Esophagus (tissue), 2 donors: ENCODE data around the gene WDR43. TPM values are rescaled to one million over a fixed set of nuclear protein-coding genes. Genes with fewer than 3 reads are reported as not detected.

ENCODE experiments used
- H3K27ac ChIP-seq, 2 donors: one replicate each; pipeline ENCODE4 v1.5.1; 2013; ENCODE audit warnings: low read depth in 2 of 2, mild to moderate bottlenecking in 2 of 2, inconsistent platforms in 1 of 2, low read length in 1 of 2, moderate library complexity in 1 of 2
- H3K27me3 ChIP-seq, 2 donors: one replicate each; pipeline ENCODE4 v1.6.1; 2013; ENCODE audit warnings: low read length in 2 of 2, control low read depth in 1 of 2, mild to moderate bottlenecking in 1 of 2; ENCODE audit not compliant: insufficient read depth in 2 of 2, control insufficient read depth in 1 of 2
- H3K36me3 ChIP-seq, 2 donors: one replicate each; pipeline ENCODE4 v1.6.1; 2013; ENCODE audit warnings: low read length in 1 of 2; ENCODE audit not compliant: control insufficient read depth in 2 of 2, insufficient read depth in 2 of 2
- H3K4me1 ChIP-seq, 2 donors: one replicate each; pipeline ENCODE4 v1.6.1; 2013; ENCODE audit warnings: low read length in 1 of 2; ENCODE audit not compliant: control insufficient read depth in 2 of 2, insufficient read depth in 2 of 2
- H3K4me3 ChIP-seq, 2 donors: one replicate each; pipeline ENCODE4 v1.5.1; 2013; ENCODE audit warnings: low read length in 2 of 2, mild to moderate bottlenecking in 2 of 2, low read depth in 1 of 2, moderate library complexity in 1 of 2
- H3K9me3 ChIP-seq, 2 donors: one replicate each; pipeline ENCODE4 v1.6.1; 2013; ENCODE audit warnings: mild to moderate bottlenecking in 2 of 2, low read depth in 1 of 2, low read length in 1 of 2, moderate library complexity in 1 of 2; ENCODE audit not compliant: control insufficient read depth in 2 of 2, insufficient read depth in 1 of 2
- WGBS, 2 donors: extraction: QIAGEN DNeasy Blood & Tissue Kit; methylation state at CpG; one replicate each; pipeline ENCODE4 v1.1.7; 2013; 5-methylcytosine and 5-hydroxymethylcytosine counted together
- polyA plus RNA-seq, 2 donors: library from polyadenylated mRNA; stranded (reverse); fragments of 200-250 nt; gene quantifications; one replicate each; pipeline ENCODE4 v1.2.3, GENCODE V29; 2013
- donor health status: healthy with polysubstance abuse.
- donor health status: Bipolar disorder and iron deficiency.

WDR43 gene
- polyA plus RNA-seq, 2 donors, result 8.1 to 18.7 TPM

DNA sequence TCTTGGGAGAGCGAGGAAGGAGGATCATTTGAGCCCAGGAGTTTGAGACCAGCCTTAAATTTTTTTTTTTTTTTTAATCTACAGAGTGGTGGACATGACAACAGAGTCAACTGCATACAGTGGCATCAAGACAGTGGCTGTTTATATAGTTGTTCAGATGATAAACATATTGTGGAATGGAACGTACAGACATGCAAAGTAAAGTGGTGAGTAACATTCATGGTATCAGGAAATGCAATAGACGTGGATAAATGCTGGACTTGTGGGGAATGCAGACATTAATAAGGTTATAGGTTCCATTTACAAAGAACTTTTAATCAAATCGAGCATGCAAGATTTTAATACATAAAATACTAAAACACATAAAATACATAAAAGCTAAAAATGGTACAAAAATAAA is 11.9 kb downstream of the WDR43 start:
- no peak overlapping the region for H3K27ac ChIP-seq
- H3K4me3 ChIP-seq, result no peak overlapping the region
- no peaks in the 10 kb centered on the region for H3K9me3 ChIP-seq
- 88 to 93% methylated on average over 4 of the region's 4 CpGs for WGBS, 2 donors
- H3K4me1 ChIP-seq, result no peaks in the 10 kb centered on the region
- peaks cover 10 to 14% of the 10 kb centered on the region in 2 donors for H3K36me3 ChIP-seq
- no peaks in the 10 kb centered on the region for H3K27me3 ChIP-seq

DNA sequence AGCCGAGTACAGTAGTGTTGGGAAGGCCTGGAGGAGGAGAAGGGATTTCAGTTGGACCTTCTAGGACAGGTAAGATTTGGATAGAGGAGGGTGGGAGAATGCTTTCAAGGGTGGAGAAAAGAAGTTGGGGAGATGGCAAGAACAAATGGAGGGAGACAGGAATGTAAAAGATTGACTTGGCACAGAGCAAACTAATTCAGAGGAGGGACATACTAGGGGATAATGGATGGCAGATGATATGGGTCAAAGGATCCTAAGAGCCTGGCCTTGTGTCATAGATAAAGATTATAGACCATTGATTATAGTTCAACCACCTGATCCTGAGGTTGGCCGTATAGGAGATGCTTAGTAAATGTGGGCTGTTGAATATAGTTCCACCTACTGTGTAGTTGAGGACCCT is 12.4 kb downstream of the WDR43 start:
- Histone ChIP-seq H3K36me3 (peaks cover 10 to 14% of the 10 kb centered on the region in 2 donors), H3K4me1 (no peaks in the 10 kb centered on the region), H3K27ac (no peak overlapping the region), H3K27me3 (no peaks in the 10 kb centered on the region), H3K4me3 (no peak overlapping the region), H3K9me3 (no peaks in the 10 kb centered on the region)
- 93 to 94% methylated on average over 2 of the region's 2 CpGs for WGBS, 2 donors

DNA sequence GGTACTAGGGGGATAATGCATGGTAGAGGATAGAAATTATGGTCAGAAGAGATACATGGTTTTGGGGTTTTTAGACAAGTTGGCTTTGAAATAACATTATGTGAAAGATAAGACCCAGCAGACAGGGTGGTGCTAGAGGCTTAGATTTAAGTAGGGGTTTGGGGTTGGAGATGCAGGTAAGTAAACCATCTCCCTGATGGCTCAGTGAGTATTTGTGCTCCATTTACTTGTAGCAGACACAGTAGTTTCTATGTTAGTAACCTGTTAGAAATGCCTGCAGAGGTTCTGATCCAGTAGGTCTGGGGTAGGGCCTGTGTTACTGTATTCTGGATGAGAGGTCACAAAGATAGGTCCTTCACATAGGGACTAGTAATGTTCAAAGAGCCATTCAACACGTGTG is 13.7 kb downstream of the WDR43 start:
- WGBS, 2 donors, result 13 to 38% methylated on average over 1 of the region's 1 CpG
- Histone ChIP-seq H3K27me3 (no peaks in the 10 kb centered on the region), H3K4me1 (no peaks in the 10 kb centered on the region), H3K27ac (no peak overlapping the region), H3K36me3 (peaks cover 6 to 14% of the 10 kb centered on the region in 2 donors), H3K9me3 (no peaks in the 10 kb centered on the region), H3K4me3 (no peak overlapping the region)

DNA sequence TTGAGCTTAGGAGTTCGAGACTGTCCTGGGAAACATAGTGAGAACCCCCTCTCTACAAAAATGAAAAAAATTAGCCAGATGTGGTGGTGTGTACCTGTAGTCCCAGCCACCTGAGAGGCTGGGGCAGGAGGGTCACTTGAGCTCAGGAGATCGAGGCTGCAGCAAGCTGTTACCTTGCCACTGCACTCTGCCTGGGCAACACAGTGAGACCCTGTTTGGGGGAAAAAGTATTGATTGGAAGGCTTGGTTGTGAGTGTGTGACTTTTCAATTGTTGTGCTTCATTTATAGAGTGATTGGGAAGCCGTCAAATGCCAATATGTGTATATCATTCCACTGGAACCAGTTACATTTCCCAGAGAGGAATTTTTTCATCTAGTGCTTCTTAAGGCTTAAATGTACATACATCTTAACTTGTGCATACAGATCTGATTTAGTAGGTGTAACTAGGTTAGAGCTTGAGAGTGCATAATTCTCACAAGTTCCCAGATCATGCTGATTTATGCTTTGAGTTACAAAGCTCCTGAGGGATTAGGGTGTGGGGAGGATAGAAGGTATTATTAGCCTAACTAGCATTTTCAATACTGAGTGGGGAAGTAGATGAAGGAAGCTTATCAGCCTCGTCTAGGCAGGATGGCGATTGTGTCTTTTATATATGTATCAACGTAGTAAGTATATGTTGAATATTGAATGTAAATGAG is 15.3 kb downstream of the WDR43 start:
- no peaks in the 10 kb centered on the region for H3K27me3 ChIP-seq
- H3K4me1 ChIP-seq, result no peaks in the 10 kb centered on the region
- no peak overlapping the region for H3K27ac ChIP-seq
- peaks cover 11 to 16% of the 10 kb centered on the region in 2 donors for H3K36me3 ChIP-seq
- H3K9me3 ChIP-seq, result no peaks in the 10 kb centered on the region
- WGBS, 2 donors, result 84 to 88% methylated on average over 6 of the region's 6 CpGs
- H3K4me3 ChIP-seq, result no peak overlapping the region

DNA sequence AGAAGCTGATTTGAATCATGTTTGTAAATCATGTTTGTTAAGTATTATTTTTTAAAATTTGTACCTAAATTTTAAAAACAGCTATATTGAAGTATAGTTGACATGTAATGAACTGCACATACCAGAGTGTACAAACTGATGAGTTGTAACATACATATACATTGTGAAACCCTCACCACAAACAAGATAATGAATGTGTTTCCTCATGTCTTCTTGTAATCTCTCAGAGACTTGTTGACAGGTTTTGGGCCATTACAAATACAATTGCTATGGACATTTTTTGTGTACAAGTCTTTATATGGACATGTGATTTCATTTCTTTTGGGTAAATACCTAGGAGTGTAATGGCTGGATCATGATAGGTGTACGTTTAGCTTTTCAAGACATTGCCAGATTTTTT is 21.5 kb downstream of the WDR43 start:
- Histone ChIP-seq H3K4me1 (no peaks in the 10 kb centered on the region), H3K9me3 (no peaks in the 10 kb centered on the region), H3K27me3 (no peaks in the 10 kb centered on the region), H3K36me3 (peaks cover 4 to 5% of the 10 kb centered on the region in 2 donors), H3K27ac (no peak overlapping the region), H3K4me3 (no peak overlapping the region)
- 81 to 94% methylated on average over 1 of the region's 1 CpG for WGBS, 2 donors

DNA sequence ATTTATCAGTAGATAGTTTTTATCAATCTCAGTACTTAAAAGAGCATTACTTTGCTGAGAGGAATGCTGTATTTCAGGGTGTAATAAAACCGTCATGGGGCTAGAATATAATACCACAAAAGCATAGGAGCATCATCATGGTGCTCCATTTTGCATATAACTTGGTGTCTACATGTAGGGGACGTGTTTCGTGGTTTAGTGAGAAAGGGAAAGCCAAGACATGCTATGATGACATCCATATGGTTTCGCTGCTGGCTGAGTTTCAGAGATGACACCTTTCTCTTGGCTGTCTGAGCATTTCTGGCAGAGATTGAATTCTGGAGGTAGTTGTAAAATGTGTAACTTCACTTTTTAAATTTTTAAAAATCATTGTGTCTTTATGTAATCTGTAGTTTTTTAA is 32.4 kb downstream of the WDR43 start:
- no peak overlapping the region for H3K27ac ChIP-seq
- no peaks in the 10 kb centered on the region for H3K27me3 ChIP-seq
- no peaks in the 10 kb centered on the region for H3K9me3 ChIP-seq
- no peaks in the 10 kb centered on the region for H3K4me1 ChIP-seq
- no peak overlapping the region for H3K4me3 ChIP-seq
- peaks cover 5 to 6% of the 10 kb centered on the region in 2 donors for H3K36me3 ChIP-seq
- 85 to 94% methylated on average over 4 of the region's 4 CpGs for WGBS, 2 donors

DNA sequence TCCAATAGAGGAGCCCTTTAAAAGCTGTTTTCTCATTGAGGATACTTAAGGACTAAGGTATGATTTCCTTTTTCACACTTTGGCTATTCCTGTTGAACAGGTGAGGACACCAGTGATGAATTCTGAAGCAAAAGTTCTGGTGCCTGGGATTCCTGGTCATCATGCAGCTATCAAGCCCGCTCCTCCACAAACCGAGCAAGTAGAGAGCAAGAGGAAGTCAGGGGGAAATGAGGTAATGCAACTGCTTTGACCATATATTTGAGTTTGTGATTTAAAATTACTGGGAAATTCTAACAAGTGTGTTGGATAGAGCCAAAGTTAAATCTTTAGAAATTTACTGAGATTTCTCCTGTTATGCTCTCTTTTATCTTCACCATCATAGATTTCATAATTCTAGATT is 33.0 kb downstream of the WDR43 start:
- H3K27ac ChIP-seq, result no peak overlapping the region
- H3K27me3 ChIP-seq, result no peaks in the 10 kb centered on the region
- H3K4me1 ChIP-seq, result no peaks in the 10 kb centered on the region
- H3K36me3 ChIP-seq, result peaks cover 5 to 6% of the 10 kb centered on the region in 2 donors
- H3K9me3 ChIP-seq, result no peaks in the 10 kb centered on the region
- no peak overlapping the region for H3K4me3 ChIP-seq
- WGBS, 2 donors, result 88 to 90% methylated on average over 2 of the region's 2 CpGs

DNA sequence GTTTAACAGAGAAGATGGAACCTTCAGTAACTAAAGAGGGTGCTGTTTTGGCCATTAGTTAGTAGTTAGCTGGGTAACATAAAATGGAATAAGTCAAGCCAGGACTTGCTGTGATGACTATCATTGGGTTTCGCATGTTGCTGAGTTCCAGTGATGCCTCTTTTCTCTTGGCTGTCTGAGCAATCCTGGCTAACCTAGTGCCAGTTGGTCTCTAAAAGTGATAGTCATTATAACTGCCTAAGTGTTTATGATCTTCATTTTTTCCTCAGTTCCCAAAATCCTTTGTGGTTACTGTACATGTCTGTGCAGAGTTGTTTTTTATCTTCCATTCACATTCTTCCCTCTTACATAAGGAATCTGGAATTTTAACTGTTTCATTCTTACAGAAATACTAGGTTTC is 33.4 kb downstream of the WDR43 start:
- no peaks in the 10 kb centered on the region for H3K9me3 ChIP-seq
- WGBS, 2 donors, result 48 to 65% methylated on average over 1 of the region's 1 CpG
- H3K36me3 ChIP-seq, result peaks cover 5 to 6% of the 10 kb centered on the region in 2 donors
- H3K4me1 ChIP-seq, result no peaks in the 10 kb centered on the region
- no peak overlapping the region for H3K4me3 ChIP-seq
- no peak overlapping the region for H3K27ac ChIP-seq
- H3K27me3 ChIP-seq, result no peaks in the 10 kb centered on the region

DNA sequence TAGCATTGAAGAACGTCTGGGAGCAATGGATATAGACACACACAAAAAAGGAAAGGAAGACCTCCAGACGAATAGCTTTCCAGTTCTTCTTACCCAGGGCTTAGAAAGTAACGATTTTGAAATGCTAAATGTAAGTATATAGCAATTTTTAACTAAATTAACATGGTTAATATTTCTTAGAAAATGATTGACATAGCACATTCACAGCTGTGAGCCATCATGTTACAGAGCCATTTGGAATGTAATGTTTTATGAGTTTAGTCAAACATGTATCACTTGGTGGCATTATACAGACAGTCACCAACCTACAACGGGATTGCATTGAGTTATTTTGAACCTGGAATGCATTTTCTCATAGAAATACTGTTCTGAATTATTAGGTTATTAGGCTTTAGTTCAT is 35.1 kb downstream of the WDR43 start:
- Histone ChIP-seq H3K27ac (no peak overlapping the region), H3K4me1 (no peaks in the 10 kb centered on the region), H3K36me3 (peaks cover 3 to 5% of the 10 kb centered on the region in 2 donors), H3K27me3 (no peaks in the 10 kb centered on the region), H3K4me3 (no peak overlapping the region), H3K9me3 (no peaks in the 10 kb centered on the region)
- 85 to 89% methylated on average over 4 of the region's 4 CpGs for WGBS, 2 donors

DNA sequence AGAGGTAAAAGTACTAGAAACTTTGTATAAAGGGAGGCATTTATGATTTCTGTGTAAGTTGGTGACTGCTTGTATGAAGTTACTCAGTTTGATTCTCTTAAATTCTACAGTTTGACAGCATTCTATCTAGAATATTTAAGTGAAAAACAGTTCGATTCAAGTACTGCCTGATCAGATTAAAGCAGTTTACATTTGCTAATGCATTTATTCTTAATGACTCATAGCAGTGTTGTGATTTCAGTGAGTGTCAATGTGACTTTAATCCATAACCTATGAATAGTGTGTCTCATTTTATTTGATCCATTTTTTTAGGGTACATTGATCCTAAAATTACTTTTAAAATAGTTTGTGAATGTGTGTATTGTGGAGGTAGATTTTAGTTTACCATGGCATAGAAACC is 35.7 kb downstream of the WDR43 start:
- WGBS, 2 donors, result 74 to 81% methylated on average over 1 of the region's 1 CpG
- Histone ChIP-seq H3K27ac (no peak overlapping the region), H3K36me3 (peaks cover 0 to 3% of the 10 kb centered on the region in 2 donors), H3K4me3 (no peak overlapping the region), H3K9me3 (no peaks in the 10 kb centered on the region), H3K27me3 (no peaks in the 10 kb centered on the region), H3K4me1 (no peaks in the 10 kb centered on the region)
